GM19455 (cell line): ENCODE results near the gene PLEKHG3.
"Not testable (repeated sequence)": the region's sequence is repeated elsewhere in the genome, so short reads cannot be mapped to it uniquely, and the experiment has no call there.

Experiments used
- ATAC-seq: cut with Tn5 transposase; IDR thresholded peaks from one replicate; pipeline ENCODE4 v1.9.1; 2021; ENCODE audit not compliant: unreplicated experiment

PLEKHG3 gene

DNA sequence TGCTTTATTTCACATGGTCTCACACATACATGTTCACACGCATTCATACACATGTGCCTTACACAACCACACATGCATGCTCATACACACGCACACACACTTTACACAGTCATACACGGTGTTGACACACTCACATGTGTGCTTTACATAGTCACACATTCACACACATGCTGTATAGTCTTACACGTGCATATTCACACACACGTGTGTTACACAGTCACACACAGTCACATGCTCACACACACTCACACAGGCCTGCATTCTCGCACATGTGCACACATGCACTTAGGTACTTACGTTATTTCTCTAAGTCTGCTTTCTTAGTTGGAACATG lies 18.0 kb upstream of the PLEKHG3 start:
- ATAC-seq, result no peak

DNA sequence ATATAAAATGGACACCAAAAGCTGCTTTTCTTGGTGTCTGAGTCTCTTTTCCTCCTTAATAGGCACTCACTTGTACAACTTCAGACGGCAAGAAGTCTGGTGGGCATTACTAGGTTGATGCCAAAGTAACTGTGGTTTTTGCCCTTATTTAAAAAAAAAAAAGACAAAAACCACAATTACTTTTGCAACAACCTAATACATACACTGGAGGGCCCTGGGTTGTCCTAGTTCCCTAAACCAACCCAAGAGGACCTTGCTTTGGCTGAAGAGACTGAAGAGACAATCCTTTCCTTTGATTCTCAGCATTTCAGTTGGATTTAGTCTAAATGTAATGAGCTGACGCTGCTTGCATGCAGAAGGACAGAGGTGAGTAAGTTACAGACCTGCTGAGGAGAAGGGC lies 16.2 kb upstream of the PLEKHG3 start:
- ATAC-seq, result no peak

DNA sequence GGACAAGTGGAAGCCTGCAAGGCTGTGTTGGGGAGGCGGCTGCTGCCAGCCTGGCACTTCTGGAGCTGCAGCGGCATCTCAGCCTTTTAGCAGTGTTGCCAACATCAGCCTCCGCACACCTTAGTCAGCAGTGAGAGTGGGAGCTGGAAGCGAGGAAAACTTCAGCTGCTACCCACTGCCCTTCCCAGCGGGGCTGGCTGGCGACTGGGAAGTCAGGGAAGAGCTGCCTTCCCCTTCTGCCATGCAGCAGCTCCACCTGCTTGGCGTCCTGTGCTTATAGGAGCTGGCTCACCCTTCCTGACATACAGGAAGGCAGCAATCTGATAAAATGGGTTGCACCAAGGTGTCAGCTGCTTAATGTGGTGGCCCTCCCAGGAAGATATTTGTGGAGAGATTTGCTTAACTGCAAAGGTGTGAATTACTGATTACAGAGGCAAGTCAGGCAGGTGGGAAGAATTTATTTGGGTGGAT lies 15.4 kb upstream of the PLEKHG3 start:
- ATAC-seq, result no peak

DNA sequence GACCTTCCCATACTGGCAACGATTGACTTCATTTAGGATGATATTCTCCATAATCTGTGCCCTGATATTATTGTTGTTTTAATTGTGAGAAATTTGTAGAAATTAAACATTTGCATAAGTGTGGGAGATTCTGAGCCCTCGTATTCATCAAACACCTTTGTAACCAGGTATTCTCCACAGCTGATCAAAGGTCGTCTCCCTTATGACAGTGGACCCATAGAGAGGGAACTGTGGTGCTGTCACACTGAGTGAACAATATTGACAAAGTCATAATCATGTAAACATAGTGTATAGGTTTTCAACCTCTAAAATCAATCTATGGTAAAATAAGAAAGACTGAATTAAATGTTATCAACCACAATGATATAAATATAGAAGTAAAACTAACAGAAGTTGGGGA lies 14.9 kb upstream of the PLEKHG3 start:
- ATAC-seq, result no peak

DNA sequence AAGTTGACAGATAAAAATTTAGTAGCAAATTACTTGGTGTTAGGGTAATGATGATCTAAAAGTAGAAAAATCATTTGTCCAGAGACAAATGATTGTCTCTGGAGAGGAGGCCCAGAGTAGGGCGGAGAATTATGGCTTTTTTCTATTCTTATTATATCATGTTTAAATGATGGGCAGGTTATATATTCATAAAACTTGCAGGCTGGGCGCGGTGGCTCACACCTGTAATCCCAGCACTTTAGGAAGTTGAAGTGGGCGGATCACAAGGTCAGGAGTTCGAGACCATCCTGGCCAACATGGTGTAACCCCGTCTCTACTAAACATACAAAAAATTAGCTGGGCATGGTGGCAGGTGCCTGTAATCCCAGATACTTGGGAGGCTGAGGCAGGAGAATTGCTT lies 13.6 kb upstream of the PLEKHG3 start:
- ATAC-seq, result not testable (repeated sequence)

DNA sequence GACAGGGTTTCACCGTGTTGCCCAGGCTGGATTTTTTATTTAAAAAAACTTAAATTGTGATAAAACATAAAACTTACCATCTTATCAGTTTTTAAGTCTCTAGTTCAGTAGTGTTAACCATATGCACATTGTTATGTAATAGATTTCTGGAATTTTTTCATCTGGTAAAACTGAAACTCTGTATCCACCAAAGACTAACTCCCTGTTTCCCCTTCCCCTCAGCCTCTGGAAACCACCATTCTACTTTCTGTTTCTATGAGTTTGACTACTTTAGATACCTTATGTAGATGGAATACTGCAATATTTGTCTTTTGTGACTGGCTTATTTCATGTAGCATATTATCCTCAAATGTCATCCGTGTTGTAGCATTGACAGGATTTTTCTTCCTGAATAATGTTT lies 12.8 kb upstream of the PLEKHG3 start:
- no peak for ATAC-seq

DNA sequence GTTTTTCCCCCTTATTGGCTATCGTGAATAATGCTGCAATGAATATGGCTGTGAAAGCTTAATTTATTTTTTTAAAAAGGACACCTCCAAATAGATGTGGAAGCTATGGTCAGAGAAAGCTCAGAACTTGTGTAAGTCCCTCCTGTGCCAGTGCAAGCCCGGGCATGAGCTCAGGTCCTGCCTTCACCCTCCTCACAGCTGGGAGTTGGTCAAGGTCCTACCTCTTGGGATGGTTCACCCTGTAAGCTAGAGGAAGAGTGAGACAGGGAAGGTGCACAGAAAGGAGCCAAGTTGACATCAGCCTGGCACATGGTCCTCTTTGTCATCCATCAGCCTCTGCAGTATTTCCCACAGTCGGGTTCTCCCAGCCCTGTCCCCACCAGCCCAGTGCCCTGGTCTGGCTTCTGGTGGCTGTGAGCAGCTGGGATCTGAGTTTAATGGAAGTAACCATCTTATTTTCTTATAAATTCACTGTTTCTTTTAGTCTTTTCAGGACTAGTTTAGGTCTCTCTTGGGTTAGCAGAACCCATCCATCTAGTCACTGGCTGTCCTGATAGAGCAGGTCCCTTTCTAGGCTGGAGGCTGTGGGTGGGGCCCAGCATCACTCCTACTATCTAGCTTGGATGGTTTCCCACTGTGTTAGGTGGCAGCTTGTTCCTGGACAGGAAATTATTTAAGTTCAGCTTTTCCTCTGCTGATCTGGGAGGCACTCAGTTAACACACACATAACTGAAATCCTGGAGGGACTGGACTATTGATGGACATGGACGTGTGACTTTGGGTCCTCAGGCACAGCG lies 11.8 kb upstream of the PLEKHG3 start:
- no peak for ATAC-seq

DNA sequence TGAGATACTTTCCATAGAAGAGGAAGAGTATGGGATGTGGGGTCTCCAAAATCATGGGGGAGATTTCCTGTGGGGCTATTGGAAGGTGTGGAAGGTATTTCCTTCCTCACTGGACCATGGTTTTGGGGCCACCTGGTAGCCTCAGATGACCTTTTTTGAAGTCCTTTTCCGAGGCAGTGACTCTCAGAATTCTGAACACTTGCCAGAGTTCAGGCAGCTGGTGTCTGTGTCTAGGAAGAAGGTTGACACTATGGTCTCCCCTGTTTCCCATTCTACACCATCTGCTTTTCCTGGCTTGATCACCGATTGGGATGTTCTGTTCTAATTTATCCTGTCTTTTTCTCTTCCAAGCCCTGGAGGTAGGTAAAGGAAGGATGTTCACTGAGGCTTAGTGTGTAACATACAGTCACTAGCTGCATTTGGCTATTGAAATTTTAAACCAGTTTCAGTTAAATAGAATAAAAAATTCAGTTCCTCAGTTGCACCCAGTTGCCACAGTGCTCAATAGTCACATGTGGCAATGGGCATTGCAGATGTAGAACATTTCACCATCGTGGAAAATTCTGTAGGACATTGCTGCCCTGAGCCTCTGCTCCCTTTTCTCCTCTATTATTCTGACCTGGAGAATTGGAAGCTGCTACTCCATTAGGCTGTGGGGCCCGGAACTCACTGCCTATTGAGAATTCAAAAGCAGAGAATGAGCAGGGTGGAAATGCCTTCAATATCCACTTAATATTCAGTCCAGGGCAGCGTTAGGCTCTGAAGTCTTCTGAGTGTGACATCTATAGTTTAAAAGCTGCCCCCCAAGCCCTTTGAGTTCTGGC lies 11.0 kb upstream of the PLEKHG3 start:
- no peak for ATAC-seq

DNA sequence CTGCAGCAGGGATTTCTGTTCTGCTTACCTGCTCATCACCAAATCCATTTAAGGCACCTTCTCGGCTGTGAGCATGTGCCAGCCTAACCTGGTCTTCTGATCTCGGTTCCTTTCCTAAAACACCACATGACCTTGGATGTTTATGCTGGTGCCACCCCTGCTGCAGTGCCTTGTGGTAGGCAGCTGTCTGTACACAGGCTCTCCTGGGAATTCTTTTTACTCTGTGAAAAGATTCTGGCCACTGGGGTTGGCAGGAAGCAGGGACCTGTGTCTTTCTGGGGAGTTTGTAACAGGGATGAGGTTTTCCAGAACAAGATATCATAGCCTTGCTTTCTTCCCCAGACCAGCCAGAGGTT lies 10.4 kb upstream of the PLEKHG3 start:
- no peak for ATAC-seq

DNA sequence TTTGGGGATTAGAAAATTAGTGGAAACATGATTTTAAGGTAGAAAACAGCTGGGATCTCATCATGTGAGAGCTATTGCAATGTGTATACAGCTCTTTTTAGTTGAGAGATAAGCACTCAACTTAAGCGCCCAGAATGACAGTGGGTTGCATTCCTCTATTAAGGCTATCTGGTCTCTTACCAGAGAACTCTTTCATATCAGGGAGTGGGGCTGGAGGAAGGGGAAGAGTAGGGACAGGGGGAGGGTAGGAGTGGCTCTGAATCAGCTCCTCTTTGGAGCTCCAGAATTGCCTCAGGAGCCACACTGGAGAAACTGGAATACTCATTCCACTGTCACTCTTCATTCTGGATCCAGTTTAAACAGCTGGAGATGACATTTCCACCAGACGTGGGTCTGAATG lies 9.2 kb upstream of the PLEKHG3 start:
- ATAC-seq, result no peak

DNA sequence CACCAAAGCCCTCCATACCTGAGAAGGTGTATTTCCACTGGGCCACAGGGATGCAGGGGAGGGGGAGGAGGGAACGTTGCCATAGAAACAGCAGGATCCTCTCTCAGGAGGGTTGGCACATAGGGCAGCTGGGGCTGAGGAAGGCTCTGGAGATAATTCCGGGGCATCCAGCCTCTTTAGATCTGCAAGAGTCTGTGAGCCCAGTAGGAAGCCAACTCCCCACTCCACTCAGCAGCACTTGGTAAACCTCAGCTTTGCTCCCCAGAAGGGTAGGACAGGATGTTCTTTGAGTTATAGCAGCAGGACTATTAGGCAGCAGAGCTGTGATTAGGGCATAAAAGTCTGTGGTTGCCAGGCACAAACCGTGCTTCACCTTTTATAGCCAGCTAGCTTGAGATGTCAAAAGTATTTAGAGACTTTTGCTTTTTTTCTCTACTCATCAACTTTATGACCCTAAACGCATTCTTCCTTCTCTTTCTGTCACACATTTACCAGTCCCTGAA lies 7.8 kb upstream of the PLEKHG3 start:
- ATAC-seq, result no peak

DNA sequence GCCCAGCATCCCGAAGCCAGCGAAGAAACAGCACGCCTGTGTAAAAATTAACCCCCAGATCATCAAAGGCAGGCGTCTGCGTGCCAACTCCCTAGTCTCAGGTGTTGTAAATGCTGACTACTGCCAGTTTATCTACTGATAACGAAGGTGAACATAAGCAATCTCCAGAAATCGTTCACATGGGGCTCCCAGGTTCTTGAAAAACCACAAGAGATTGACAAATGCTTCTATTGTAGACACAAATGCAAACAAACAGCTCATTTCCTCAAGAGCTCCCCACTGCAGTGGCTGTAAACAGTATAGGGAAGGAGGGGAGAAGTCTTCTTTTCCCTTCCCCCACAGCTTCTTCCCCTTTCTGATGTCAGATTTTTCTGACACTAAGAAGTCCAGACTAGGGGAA lies 5.3 kb upstream of the PLEKHG3 start:
- no peak for ATAC-seq

DNA sequence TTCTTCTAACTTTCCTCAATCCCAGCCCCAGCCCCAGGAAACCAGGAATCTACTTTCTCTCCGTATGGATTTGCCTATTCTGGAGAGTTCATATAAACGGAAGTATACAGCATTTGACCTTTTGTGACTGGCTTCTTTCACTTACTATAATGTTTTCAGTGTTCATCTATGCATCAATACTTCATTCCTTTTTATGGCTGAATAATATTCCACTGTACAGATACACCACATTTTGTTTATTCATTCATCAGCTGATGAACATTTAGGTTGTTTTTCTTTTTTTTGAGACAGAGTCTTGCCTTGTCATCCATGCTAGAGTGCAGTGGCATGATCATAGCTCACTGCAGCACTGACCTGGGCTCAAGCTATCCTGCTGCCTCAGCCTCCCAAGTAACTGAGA lies 3.9 kb upstream of the PLEKHG3 start:
- ATAC-seq, result no peak

DNA sequence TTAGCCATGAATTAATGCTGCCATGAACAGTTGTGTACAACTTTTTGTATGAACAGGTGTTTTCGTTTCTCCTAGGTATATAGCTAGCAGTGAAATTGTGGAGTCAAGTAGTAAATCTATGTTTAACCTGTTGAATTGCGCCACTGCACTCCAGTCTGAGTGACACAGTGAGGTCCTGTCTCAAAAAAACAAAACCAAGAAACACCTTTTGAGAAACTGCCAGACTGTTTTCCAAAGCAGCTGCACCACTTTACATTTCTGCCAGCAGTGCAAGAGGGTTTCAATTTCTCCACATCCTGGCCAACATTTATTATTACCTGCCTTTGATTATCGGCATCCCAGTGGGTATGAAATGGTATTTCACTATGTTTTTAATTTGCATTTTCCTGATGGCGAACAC lies 3.3 kb upstream of the PLEKHG3 start:
- ATAC-seq, result no peak

DNA sequence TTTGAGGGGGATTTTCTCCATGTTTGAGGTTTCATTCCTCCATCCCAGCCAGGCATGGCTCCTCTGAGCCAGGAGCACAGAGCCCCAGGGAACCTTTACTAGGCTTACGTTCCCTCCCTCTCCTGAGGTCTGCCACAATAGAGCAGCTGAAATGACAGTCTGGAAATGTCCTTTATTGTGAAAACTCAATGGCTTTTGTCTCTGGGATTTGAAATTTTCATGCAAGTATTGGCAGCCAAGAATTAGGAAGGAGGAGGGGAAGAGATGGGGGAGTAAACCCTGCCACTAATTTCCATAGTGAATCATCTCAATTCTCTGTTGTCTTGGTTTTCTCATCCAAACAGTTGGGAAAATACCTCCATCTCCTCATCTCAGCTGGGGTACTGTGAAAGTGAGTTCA lies 2.6 kb upstream of the PLEKHG3 start:
- ATAC-seq, result no peak

DNA sequence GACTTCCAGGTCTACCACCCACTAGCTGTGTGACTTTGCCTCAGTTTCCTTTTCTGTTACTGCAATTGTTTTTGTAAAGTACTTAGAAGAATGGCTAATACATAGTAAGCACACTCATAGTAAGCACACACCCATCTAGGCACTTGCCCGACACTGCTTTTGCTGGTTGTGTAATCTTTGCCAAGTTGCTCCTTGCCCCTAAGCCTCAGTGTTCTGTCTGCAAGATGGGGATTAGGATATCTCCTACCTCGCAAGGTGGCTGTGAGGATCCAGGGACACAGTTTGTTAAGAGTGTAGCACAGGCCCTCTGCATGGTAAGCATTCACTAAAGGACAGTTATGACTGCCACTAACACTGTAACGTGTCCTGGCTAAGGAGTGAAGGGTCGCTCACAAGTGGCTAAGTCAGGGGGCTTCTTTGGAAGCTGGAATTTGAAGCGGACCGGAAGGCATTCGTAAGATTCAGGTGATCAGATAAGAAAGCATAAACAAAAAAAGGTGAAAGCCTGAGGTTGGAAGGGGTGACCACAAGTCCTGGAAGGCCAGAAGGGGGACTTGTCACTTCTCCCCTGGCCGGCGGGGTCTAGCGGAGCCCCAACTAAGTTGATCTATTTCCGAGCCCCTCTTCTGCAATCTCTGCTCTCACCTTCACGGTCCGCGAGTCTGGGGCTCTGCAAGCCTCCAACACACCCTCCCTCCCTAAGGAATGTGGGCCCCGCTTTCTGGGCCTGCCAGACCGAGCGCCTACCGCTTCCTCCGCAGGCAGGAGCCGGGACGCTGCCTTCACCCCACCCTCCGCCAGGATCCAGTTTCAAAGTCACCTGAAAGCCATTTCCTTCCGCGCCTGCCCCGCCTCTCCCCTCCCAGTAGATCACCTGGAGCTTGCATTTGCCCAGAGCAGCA lies 1.5 kb upstream of the PLEKHG3 start:
- no peak for ATAC-seq

DNA sequence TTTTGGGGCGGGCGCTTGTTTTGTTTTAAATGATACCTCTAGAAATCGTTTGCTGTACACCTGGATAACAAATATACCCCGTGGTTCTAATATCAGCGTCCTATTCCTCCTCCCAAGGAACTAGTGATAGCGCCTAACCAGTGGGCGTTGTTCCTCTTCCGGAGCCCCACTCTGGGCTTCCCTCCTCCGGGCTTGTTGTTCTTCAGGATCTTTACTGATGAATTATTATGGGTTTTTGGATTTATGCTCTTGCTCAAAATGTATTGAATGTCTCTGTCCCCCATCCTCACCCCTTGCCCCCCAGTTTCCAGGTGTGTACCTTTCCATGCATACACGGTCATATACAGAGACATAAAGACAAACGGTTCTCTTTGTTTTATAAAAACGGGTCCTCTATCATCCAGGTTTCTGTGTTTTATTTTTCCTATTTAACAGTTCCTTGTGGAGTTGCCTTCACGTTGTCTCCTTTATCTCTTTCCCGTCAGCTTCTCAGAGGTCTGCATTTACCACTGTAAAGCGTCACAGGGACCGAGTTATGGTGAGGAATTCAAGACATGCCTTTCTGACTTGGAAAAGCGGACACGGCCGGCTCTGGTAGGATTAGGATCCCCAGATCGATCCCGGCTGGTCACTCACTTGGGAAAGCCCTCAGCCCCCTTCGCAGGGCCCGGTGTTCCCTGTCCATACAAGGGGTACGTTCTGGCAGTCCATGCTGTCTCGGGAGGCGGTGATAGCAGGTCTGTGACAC lies 655 bp upstream of the PLEKHG3 start:
- ATAC-seq, result no peak

DNA sequence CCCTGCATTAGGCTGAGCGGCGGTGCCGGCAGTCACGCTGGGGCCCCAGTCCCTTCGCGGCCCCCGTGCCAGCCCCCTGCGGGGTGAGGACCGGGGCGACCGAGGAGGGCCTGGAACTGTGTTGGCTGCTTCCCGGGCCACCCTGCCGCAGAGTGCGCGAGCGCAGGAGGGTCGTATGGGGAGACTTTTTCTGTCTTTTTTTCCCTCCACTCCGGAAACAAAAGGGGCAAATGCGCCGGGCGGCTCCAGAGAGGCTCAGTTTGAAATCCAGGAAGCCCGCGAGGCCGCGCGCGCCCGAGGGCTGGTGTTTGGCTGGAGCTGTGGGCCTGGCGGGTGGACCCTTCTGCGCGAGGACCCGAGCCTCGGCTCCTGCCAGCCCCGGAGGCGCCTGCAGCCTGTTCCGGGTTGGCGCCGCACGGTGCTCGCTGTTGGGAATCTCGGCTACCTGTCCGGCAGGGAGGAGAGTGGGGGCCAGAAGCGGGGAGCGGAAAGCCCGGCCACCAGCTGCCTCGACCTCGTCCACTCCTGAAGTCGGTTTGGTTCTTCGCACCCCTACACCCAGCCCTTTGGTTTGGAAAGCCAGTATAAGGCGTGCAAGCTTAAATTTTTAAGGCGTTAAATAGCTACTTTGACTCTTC lies 638 bp downstream of the PLEKHG3 start:
- no peak for ATAC-seq

DNA sequence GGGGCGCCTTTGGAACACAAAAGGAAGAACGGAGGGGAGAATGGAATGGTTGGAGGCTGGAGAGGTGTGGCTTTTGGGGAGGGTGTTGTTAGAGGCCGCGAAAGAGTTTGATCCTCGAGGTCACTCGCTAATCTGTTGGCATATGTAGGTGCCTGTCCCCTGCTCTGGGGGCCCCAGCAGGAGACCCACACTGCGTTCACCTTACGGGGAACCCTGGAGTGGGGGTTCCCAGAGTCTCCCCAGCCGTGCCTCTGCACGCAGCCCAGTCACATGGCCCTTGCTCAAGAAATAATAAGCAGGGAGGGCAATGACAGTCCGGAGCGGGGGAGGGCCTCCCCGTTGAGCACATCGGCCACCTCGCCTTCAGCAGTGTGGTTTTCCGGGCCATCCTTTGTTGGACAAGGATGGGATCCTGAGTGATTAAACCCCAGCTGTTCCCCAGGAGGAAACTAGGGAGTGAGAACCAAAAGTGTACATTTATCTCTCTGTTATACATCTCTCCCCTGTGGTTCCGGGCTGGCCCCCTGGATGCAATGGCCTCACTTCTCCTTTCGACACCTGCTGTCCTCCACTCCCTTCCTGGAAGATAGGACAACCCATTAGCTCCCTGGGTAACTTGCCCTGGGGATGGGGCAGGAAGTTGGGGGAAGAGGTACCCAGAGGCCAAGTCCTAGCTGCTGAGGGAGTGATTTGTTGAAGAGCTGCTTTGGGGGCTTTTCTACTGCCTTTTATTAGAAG lies 1.3 kb downstream of the PLEKHG3 start:
- no peak for ATAC-seq
